ENCODE measurements around the gene FRMD4A. TPM values are rescaled to one million over a fixed set of nuclear protein-coding genes. Genes with fewer than 3 reads are reported as not detected.
"Not testable (repeated sequence)": the region's sequence is repeated elsewhere in the genome, so short reads cannot be mapped to it uniquely, and the experiment has no call there.

FRMD4A gene
- total RNA-seq, 2 donors from 2014 or later, result 55.9 to 81.0 TPM

DNA sequence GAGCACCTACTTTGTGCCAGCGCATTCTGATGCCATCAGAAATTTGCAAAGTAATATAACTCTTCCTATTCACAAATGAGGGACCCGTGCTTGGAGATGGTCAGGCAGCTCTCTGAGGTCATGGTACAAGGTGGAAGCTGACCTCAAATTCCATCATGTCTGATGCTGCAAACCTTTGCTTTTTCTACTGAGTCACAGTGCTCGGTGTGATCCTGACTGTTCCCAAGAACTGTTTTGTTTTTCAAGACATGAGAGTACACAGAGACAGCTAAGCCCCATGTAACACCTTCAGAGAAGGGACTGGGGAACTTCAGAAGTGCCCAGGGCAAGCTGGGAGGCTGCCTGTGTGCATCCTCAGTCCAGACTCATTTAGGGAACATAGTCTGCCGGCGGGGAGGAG, 111.3 kb downstream of the FRMD4A start:
- Histone ChIP-seq H3K9me3 (no peaks in the 10 kb centered on the region), H3K4me1 (ENCODE audit: control insufficient read depth in 1 of 2, low read depth in 2 of 2) (peaks cover 0 to 6% of the 10 kb centered on the region in 2 donors), H3K27ac (no peak overlapping the region), H3K27me3 (replicated peaks; ENCODE audit: insufficient read depth) (no peaks in the 10 kb centered on the region), H3K36me3 (no peaks in the 10 kb centered on the region), H3K4me3 (no peak overlapping the region)
- TF ChIP-seq, protein P1, sequence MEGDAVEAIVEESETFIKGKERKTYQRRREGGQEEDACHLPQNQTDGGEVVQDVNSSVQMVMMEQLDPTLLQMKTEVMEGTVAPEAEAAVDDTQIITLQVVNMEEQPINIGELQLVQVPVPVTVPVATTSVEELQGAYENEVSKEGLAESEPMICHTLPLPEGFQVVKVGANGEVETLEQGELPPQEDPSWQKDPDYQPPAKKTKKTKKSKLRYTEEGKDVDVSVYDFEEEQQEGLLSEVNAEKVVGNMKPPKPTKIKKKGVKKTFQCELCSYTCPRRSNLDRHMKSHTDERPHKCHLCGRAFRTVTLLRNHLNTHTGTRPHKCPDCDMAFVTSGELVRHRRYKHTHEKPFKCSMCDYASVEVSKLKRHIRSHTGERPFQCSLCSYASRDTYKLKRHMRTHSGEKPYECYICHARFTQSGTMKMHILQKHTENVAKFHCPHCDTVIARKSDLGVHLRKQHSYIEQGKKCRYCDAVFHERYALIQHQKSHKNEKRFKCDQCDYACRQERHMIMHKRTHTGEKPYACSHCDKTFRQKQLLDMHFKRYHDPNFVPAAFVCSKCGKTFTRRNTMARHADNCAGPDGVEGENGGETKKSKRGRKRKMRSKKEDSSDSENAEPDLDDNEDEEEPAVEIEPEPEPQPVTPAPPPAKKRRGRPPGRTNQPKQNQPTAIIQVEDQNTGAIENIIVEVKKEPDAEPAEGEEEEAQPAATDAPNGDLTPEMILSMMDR (IDR thresholded peaks at IDR 0.05), result no peak
- no peak for DNase-seq (ENCODE audit: low spot score)
- no peak for ATAC-seq (ENCODE audit: insufficient number of reproducible peaks, low FRiP score, low read depth)

DNA sequence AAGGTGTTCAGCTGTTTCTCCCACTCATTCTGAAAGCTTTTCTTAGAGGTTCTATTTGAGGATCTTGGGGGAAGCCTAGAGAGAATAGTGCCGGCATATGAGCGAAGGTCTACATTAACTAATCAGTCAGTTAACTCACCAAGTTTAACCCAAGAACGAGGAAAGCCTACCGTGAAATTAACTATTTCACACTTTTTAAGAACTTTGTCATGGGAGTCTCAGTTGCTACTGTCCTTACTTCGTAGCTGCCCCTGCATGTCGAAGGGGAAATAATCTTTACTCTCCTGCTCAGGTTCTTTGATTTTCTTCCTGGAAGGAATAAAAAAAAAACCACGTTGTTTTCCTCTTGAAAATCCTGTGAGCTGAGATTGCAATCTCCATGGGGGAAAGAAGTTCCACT, 115.1 kb downstream of the FRMD4A start:
- no peak overlapping the region for H3K4me3 ChIP-seq
- ATAC-seq (ENCODE audit: insufficient number of reproducible peaks, low FRiP score, low read depth) (no peak), DNase-seq (ENCODE audit: low spot score) (no peak)
- H3K27ac ChIP-seq, result no peak overlapping the region
- TF ChIP-seq, protein P1 (IDR thresholded peaks at IDR 0.05), result no peak
- no peaks in the 10 kb centered on the region for H3K36me3 ChIP-seq
- no peaks in the 10 kb centered on the region for H3K27me3 ChIP-seq (replicated peaks; ENCODE audit: insufficient read depth)
- H3K9me3 ChIP-seq, result no peaks in the 10 kb centered on the region
- no peaks in the 10 kb centered on the region for H3K4me1 ChIP-seq (ENCODE audit: control insufficient read depth in 1 of 2, low read depth in 2 of 2)

DNA sequence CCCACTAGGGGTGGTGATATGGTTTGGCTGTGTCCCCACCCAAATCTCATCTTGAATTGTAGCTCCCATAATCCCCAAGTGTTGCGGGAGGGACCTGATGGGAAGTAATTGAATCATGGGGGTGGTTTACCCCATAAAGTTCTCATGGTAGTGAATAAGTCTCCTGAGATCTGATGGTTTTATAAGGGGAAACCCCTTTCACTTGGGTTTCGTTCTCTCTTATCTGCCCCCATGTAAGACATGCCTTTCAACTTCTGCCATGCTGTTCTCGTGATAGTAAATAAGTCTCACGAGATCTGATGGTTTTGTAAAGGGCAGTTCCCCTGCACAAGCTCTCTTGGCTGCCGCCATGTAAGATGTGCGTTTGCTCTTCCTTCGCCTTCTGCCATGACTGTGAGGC, 117.0 kb downstream of the FRMD4A start:
- not testable (repeated sequence) for H3K27me3 ChIP-seq (replicated peaks; ENCODE audit: insufficient read depth); H3K4me1 ChIP-seq (ENCODE audit: control insufficient read depth in 1 of 2, low read depth in 2 of 2); H3K27ac ChIP-seq; ATAC-seq (ENCODE audit: insufficient number of reproducible peaks, low FRiP score, low read depth); H3K4me3 ChIP-seq; H3K9me3 ChIP-seq; DNase-seq (ENCODE audit: low spot score); H3K36me3 ChIP-seq

DNA sequence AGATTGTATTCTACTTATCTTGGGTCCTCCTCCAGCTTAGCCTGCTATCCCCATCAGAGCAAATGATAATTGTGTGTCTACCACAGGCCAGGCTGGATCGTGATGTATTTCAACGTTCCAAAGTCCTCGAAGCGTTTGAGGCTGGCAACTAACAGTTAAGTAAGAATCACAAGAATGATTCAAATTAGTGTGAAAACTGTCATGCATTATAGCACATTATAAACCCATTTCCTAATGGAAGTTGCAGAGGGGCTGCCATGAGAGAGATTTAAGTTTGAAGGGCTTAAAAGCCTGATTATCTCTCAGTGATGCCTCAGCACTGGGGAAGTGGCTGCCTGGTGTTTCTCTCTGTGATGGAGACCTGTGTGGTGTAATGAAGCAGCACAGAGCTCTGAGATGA, 119.1 kb downstream of the FRMD4A start:
- Histone ChIP-seq H3K36me3 (no peaks in the 10 kb centered on the region), H3K4me3 (no peak overlapping the region), H3K9me3 (no peaks in the 10 kb centered on the region), H3K4me1 (ENCODE audit: control insufficient read depth in 1 of 2, low read depth in 2 of 2) (no peaks in the 10 kb centered on the region), H3K27me3 (replicated peaks; ENCODE audit: insufficient read depth) (no peaks in the 10 kb centered on the region), H3K27ac (no peak overlapping the region)
- no peak for ATAC-seq (ENCODE audit: insufficient number of reproducible peaks, low FRiP score, low read depth)
- TF ChIP-seq, protein P1 (IDR thresholded peaks at IDR 0.05), result no peak
- no peak for DNase-seq (ENCODE audit: low spot score)

DNA sequence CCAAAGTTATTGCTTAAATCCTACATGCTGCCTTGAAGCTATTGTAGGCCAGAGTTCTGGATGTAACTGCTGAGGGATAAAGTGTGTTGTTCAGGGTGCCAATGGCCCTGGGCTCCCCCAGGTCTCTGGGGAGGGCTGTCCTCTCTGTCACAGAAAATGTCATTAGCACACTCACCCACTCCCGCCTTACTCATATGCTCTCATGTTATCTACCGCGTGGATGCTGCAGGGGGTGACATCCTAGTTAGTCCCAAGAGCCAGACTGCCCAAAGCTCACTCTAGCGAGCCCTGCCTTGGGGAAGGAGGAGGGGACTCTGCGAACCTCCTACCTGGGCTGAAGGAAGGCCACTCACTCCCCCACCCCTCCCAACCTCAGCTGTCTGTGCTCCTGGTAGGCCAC, 122.5 kb downstream of the FRMD4A start:
- Histone ChIP-seq H3K27me3 (replicated peaks; ENCODE audit: insufficient read depth) (no peaks in the 10 kb centered on the region), H3K4me1 (ENCODE audit: control insufficient read depth in 1 of 2, low read depth in 2 of 2) (no peaks in the 10 kb centered on the region), H3K9me3 (no peaks in the 10 kb centered on the region), H3K27ac (no peak overlapping the region), H3K36me3 (no peaks in the 10 kb centered on the region), H3K4me3 (no peak overlapping the region)
- no peak for DNase-seq (ENCODE audit: low spot score)
- TF ChIP-seq, protein P1 (IDR thresholded peaks at IDR 0.05), result no peak
- ATAC-seq (ENCODE audit: insufficient number of reproducible peaks, low FRiP score, low read depth), result no peak

DNA sequence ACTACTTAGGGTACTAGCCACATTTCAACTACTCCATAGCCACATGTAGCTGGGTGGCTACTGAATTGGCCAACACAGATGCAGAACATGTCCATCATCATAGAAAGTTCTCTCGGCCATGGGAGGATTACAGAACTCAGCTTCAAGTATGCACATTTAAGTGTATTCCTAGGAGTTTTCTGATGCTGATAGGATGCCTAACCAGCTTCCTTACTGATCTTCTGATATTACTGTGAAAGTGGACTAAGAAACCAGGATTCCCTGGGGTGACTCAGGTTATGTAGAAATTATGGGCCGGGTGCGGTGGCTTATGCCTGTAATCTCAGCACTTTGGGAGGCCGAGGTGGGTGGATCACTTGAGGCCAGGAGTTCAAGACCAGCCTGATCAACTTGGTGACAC, 125.5 kb downstream of the FRMD4A start:
- Histone ChIP-seq H3K9me3 (no peaks in the 10 kb centered on the region), H3K4me1 (ENCODE audit: control insufficient read depth in 1 of 2, low read depth in 2 of 2) (no peaks in the 10 kb centered on the region), H3K4me3 (no peak overlapping the region), H3K27ac (no peak overlapping the region), H3K36me3 (no peaks in the 10 kb centered on the region), H3K27me3 (replicated peaks; ENCODE audit: insufficient read depth) (no peaks in the 10 kb centered on the region)
- ATAC-seq (ENCODE audit: insufficient number of reproducible peaks, low FRiP score, low read depth) (no peak), DNase-seq (ENCODE audit: low spot score) (no peak)
- TF ChIP-seq, protein P1 (IDR thresholded peaks at IDR 0.05), result no peak
